ENCODE measurements around the gene PIK3R3.
"Not testable (repeated sequence)": the region's sequence is repeated elsewhere in the genome, so short reads cannot be mapped to it uniquely, and the experiment has no call there.

PIK3R3 gene

DNA sequence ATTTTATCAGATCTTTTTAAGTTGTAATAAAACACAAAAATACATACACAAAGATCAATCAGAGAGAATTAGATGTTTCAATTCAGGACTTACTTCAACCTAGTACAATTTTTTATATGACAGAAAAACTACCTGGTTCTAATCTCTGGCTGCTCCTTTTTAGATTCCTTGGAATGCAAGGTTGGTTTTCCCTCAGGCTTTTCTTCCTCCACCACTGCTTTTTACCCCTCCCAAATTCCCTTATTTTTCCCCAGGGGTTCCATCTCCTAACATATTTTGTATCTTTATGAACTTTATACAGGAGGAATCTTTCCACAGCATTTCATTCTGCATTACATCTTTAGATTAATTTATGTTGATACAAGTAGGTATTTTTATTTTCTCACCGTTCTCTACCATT is 33.2 kb downstream of the PIK3R3 start:
- DNase-seq: no peak

DNA sequence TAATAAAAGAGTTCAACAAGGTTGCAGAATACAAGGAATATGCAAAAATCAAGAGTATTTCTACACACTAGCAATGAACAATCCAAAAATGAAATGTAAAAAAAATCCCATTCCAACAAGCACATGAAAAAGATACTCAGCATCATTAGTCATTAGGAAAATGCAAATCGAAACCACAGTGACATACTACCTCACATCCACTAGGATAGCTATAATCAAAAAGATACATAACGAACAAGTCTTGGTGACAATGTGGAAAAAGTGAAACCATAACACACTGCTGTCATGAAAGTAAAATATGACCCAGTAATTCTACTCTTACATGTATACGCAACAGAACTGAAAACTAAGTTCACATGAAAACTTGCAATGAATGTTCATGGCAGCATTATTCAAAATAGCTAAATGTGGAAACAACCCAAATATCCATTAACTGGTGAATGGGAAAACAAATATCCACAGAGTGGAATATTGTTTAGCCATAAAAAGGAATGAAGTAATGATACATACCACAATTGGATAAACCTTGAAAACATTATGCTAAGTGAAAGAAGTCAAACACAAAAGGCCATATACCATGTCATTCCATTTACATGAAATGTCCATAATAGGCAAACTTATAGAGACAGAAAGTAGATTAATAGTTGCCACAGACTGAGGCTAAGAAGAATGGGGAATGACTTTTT is 34.3 kb downstream of the PIK3R3 start:
- DNase-seq: no peak

DNA sequence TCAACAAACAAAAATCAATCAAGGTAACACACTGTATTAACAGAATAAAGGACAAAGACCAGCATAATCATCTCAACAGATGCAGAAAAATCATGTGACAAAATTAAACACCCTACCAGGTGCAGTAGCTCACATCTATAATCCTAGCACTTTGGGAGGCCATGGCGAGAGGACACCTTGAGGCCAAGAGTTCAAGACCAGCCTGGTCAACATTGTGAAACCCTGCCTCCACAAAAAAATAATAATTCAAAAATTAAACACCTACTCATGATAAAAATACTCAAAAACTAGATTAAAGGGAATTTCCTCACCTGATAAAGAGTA is 35.3 kb downstream of the PIK3R3 start:
- no peak for DNase-seq

DNA sequence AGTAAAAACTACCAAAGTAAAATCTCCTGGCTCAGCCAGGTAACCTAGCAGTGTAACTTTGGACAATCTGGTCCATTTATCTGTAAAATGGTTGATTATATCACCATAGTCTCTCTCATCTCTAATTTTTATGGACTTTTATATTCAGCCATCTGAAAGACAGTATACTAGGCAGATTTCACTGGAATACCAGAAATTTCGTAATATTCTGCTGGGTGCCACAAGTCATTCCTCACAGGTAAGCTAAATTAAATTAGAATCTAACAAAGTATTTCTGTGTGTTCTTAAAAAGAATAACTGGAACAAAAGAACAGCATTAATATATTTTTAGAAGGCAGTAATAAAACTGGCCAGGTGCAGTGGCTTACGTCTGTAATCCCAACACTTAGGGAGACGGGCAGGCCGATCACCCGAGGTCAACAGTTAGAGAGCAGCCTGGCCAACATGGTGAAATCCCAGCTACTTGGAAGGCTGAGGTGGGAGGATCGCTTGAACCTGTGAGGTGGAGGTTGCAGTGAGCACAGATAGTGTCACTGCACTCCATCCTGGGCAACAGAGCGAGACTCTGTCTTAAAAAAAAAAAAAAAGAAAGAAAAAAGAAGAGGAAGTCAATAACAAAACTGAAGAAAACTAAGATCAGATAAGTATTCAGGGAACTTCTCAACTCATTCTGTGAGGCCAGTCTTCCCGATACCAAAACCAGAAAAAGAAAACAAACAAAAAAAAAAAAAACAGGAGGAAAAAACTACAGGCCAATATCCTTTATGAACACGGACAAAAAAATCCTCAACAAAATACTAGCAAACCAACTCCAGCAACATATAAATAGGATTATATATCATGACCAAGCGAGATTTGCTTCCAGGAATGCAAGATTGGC is 35.9 kb downstream of the PIK3R3 start:
- no peak for DNase-seq

DNA sequence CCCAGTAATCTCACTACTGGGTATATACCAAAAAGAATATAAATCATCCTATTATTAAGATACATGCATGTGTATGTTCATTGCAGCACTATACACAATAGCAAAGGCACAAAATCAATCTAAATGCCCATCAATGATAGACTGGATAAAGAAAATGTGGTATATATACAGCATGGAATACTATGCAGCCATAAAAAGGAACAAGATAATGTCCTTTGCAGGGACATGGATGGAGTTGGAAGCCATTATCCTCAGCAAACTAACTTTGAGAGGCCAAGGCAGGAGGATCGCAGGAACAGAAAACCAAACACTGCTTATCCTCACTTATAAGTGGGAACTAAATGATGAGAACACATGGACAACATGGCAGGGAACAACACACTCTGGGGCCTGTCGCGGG is 37.3 kb downstream of the PIK3R3 start:
- not testable (repeated sequence) for DNase-seq

DNA sequence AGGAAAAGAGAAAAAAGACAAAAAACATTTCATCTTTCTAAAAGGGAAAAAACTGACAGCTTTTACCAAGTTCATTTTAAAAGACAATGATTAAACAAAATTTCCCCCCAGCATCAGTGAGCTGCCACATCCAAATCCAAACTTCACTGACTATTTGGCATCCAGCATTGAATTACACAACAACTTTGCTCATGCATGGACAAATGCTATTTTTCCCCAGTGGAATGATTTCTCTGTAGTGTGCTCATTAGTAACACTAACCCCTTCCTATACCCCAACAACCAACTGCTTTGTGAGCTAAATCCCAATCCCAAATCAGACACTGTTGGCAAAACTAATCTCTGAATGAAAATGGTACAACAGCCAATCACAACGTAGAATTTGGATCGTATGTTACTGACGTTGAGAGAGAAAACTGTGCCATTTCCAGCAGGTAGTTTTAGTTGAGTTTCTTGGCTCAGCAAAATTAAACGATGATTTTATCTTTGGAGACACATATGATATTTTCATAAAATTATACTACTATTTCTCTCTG is 37.9 kb downstream of the PIK3R3 start:
- DNase-seq: no peak

DNA sequence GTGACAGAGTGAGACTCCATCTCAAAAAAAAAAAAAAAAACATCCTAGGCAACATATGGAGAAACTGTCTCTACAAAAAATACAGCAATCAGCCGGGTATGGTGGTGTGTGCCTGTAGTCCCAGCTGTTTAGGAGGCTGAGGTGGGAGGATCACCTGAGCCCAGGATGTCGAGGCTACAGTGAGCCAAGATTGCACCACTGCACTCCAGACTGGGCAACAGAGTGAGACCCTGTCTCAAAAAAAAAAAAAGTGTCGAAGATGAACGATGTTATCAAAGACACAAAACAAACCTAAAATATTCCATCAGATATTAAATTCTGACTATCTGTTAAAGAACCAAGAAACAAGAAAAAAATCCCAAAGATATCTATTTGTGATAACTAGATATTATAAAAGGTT is 38.6 kb downstream of the PIK3R3 start:
- DNase-seq: not testable (repeated sequence)

DNA sequence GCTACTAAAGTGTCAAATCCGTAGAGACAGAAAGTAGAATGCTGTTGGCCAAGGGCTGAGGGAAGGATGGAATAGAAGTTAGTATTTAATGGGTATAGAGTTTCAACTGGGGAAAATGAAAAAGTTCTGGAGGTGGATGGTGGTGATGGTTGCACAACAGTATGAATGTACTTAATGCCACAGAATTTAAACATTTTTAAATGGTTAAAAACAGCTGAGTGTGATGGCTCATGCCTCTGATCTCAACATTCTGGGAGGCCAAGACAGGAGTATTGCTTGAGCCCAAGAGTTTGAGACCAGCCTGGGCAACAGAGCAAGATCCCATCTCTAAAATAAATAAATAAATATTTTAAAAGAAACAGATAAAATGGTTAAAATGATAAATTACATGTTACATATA is 44.5 kb downstream of the PIK3R3 start:
- no peak for DNase-seq

DNA sequence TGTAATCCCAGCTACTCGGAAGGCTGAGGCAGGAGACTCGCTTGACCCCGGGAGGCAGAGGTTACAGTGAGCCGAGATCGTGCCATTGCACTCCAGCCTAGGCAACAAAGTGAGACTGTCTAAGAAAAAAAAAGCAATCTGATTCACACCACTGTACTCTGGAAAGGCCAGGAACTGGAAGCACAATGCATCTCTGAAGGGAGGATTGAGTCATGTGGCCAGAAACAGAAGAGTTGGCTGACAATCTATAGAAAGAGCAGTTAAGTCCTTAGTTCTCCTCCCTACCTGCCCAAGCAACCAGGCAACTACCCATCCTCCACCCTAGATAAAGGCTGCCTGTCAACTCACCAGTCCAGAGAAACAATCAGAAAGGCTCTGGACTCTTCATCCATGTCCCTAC is 45.9 kb downstream of the PIK3R3 start:
- no peak for DNase-seq

DNA sequence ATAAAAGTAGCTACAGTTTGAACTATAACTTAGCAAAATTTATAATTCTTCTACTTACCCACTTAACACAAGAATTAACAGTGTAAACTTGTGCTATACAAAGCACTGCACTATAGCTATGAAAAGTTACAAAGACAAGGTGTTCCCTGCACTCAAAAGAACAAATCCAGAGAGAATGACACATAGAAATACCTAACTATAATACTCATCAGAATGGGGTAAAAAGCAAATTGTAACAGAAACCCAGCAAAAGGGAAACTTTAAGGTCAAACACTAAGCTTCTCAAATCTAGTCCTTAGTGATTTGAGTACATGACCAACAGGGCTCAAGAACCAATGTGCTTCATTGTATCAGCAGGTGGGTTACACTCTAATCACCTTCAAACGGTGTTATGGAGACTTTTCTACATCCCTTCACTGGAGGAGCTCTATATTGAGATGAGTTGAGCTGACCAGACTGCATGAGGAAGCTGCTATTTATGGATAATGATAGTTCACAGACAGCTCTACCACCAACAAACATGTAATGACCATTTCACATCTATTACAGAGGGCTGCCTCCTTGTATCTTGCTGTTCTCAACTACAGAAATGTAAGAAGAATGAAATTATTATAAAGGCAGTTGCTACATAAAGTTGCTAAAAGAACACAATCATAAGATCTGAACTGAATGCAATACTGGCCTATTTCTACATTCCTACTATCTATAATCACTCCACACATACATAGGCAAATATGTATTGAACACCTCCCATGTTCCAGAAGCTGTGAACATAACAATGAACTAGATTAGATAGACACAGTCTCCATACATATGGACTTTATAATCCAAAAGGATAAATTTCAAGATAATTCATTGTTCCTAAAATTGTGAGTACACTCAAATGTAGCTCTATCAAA is 47.6 kb downstream of the PIK3R3 start:
- no peak for DNase-seq

DNA sequence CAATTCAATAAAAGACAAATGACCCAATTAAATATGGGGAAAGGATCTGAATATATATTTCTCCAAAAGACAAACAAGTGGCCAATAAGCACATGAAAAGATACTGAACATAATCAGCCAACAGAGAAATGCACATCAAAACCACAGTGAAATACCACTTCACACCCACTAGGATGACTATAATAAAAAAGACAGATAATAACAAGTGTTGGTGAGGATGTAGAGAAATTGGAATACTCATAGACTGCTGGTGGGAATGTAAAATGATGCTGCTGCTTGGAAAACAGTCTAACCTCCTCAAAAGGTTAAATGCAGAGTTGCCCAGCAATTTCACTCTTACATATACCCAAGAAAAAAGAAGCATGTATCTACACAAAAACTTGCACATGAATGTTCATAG is 48.9 kb downstream of the PIK3R3 start:
- no peak for DNase-seq

DNA sequence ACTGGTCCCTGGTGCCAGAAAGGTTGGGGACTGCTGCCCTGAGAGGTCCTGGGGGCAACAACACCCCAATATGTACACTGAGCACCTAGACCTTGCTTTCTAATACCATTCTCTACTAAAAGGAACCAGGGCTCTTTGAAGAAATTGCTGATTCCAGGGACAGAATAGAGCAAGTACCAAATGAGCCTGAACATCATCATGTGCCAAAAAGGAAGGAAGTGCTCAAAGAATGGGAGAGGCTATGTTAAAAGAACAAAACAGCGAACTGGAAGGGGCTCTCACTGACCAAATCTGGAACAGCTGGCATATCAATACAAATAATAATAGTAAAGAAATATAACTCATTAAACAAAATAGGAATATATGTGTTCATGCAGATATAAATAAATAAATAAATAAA is 50.8 kb downstream of the PIK3R3 start:
- no peak for DNase-seq

DNA sequence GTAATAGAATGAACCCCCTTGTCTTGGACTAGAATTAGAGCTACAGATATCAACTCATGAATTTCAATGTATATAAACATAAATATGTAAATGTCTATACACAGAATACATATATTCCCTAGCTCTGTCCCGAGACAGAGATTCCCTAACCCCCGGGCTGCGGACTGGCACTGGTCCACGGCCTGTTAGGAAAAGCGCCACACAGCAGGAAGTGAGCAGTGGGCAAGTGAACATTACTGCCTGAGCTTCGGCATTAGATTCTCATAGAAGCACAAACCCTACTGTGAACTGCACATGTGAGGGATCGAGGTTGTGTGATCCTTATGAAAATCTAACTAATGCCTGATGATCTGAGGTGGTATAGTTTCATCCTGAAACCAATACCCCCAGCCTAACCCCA is 51.2 kb downstream of the PIK3R3 start:
- no peak for DNase-seq

DNA sequence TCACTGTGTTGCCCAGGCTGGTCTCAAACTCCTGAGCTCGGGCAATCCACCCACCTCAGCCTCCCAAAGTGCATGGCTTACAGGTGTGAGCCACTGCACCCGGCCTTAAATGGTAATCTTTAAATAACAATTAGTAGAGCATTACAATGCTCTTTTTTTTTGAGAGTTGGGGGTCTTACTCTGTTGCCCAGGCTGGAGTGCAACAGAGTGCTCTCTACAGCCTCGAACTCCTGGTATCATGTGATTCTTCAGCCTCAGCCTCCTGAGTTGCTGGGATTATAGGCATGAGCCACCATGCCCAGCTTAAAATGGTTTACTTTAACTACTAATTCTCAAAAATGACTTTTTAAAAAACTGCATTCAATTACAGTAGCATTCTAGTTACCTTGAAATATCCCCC is 52.2 kb downstream of the PIK3R3 start:
- no peak for DNase-seq

DNA sequence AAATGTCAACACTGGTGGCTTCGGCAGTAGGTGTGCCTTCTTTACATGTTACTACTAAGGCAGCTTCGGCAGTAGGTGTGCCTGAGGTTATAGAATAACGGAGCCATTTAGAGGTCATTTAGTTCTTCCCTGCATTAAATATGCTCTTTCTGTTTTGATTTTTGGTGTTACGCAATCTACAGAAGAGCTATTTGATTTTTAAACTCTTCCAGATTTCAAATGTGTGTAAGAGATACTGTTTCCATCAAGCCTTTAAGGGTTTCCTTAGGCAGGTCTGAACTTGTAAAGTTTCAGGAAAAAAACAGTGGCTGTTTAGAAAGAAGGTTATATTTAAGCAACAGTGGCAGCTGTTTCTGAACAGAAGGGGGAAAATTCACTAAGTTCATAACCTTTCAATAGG is 54.8 kb downstream of the PIK3R3 start:
- DNase-seq: no peak

DNA sequence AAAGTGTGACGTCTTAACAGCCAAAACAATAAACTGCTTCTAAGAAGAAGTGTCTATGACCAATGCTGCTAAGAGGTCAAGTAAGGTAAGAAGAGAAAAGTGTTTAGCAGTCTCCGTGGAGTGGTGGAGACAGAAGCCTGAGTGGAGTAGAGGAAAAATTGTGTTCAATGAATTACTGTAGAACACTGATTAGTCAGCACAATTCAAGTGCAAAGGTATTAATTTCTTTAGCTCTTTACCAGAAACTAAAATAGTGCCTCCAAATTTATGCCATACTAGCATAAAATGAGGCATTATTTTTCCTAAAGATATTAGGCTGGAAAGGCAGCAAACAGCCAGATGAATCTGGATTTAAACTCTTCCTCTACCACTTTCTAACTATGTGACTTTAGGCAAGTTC is 56.1 kb downstream of the PIK3R3 start:
- no peak for DNase-seq

DNA sequence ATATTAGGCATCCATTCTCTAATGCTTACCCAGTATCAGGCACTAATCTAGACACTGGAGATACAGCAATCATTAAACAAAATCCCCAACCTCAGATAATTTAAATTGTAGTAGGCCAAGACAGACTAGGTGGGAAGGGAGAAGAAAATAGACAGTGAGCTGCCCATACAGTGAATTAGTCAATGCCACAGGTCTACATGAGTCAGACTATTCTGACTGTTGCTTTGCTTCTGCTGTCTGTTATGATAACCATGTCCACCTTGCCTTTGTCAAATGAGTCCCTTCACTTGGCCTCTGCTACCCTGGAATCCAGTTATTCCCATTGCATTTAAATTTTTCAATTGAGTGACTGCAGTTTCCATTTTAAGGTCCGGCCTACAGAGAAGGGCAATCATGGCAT is 59.5 kb downstream of the PIK3R3 start:
- DNase-seq: no peak

DNA sequence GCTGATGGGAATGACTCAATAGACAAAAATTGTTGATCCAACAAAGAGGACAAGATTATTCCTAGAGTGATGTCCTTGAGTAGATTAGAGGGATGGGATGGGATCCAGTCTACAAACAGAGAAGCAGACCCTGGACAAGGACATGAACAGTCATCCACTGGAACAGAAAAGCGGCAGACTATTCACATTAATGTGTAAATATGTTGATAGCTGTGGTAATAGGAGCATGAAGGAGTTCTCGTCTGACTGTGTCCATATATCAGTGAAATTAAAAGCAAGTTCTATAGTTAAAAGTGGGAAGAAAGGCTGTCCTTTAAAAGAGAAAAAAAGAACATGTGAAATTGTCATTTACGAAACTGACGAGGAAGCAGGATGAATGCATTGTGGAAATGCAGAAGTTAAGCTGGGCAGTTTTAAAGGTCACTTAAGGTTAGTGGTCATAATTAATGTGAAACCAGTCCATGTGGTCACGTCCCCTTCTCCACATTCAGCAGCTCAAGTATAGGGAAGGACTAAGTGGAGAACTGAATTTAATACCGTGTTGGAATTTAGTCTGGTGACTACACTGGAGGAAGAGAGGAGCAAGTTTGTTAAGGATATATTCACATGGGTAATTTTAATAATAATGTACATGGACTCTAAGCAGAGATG is 62.1 kb downstream of the PIK3R3 start:
- no peak for DNase-seq

DNA sequence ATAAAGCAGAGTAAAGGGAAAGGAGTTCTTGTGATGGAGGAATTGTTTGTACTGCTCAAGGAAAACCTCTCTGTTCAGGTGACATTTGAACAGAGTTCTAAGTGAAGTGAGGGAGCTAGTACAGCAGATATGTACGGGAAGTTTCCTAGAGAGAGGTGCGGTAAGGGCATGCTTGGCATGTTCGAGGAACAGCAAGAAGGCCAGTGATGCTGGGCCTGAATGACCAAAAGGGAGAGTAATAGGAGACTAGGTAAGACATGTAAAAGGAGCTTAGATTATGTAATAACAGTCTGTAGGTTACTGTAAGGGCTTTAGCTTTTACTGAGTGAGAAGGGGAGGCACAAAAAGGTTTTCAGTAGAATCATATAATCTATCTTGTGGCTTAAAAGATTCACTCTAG is 63.9 kb downstream of the PIK3R3 start:
- DNase-seq: no peak

DNA sequence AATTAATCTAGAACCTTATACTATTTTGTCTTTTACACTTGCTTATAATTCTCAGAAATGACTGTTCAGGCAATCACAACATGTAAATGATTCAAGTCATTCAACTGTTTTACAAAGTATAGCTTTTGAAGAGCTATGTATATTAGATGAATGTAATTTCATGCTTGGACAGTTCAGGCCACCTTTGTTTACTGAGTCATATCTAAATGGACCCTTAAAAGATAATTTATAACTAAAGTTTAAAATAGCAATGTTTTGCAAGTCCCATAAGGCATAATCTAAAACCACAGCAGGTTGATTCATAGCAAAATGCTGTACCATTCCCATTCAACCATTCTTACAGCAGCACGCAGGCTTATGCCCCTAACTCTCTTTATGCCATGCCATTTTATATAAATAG is 64.8 kb downstream of the PIK3R3 start:
- no peak for DNase-seq

DNA sequence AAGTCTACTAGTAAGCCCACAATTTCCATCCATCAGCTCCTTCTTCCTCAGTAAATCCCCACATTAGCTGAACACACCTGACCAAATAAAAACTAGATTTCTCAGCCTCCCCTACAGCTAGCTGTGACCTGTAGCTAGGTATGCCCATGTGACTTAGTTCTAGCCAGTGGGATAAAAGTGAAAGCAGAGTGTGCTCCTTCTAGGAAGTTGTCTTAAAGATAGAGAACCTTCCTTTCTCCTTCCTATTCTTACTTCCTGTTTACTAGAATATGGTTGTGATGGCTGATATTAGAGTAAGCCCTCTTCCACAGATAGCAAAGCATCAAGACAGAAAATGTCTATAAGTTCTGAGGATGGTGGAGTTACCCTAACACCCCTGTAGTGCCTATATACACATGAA is 67.0 kb downstream of the PIK3R3 start:
- no peak for DNase-seq

DNA sequence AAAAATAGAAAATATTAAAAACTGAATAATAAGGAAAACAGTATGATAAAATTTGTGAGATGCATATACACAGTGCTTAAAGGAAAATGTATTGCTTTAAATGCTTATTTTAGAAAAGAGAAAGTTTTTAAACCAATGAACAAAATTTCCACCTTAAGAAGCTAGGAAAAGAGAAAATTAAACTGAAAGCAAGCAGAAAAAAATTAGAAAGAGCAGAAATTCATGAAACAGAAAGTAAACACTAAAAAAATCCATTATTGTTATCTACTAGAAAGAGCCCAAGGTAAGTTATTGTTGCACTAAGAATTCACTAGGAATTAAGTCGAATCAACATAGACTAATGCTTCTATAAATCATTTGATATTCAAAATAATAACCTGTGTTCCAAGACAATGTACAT is 67.7 kb downstream of the PIK3R3 start:
- DNase-seq: no peak
